PC-9 (cell line): Measurements from ENCODE around the gene MCTP2. TPM values are rescaled to one million over a fixed set of nuclear protein-coding genes. Genes with fewer than 3 reads are reported as not detected.

Source experiments
- BruUV-seq: library from RNA; stranded (reverse); fragments of 400-500 nt; replicated peaks from 2 replicates; lab custom pipeline; 2021; lab: Mats Ljungman, UMichigan
- CTCF ChIA-PET: fragments of 300-600 bp; sonication (Branson Sonifier 250); formaldehyde crosslinking; loops from one replicate; lab custom pipeline; 2022; ENCODE audit warnings: antibody characterized with exemption; lab: Charles Lee
- POLR2A ChIA-PET: fragments of 300-600 bp; sonication (Branson Sonifier 250); formaldehyde crosslinking; loops from one replicate; lab custom pipeline; 2022; ENCODE audit warnings: antibody characterized with exemption; ENCODE audit not compliant: unreplicated experiment; lab: Charles Lee
- DNase-seq, 2 experiments: peaks; one replicate each; pipeline versions ENCODE4 v3.0.0 to v3.0.0-alpha.2; 2015 to 2022; ENCODE audit warnings: mixed read lengths in 1 of 2
- H2AFZ ChIP-seq: fragments of 200-600 bp; sonication (generic); 2 replicates; pipeline ENCODE4 v1.8.1; 2017; ENCODE audit warnings: antibody characterized with exemption
- H3F3A ChIP-seq: fragments of 200-600 bp; sonication (generic); 2 replicates; pipeline ENCODE4 v1.8.1; 2017; ENCODE audit warnings: antibody characterized with exemption, mild to moderate bottlenecking, low read depth; ENCODE audit not compliant: insufficient read depth
- H3K27ac ChIP-seq: fragments of 200-600 bp; sonication (generic); 2 replicates; pipeline ENCODE4 v1.6.1; 2016; ENCODE audit warnings: mixed run types
- H3K27me3 ChIP-seq: fragments of 200-600 bp; sonication (generic); 2 replicates; pipeline ENCODE4 v1.6.1; 2016; ENCODE audit warnings: low read depth, mixed run types; ENCODE audit not compliant: insufficient read depth
- H3K36me3 ChIP-seq: fragments of 200-600 bp; sonication (generic); 2 replicates; pipeline ENCODE4 v1.6.1; 2016; ENCODE audit warnings: low read depth, mixed run types
- H3K4me1 ChIP-seq: fragments of 200-600 bp; sonication (generic); replicated peaks from 2 replicates; pipeline ENCODE4 v1.6.1; 2016; ENCODE audit warnings: mixed run types; ENCODE audit not compliant: insufficient read depth
- H3K4me2 ChIP-seq: fragments of 200-600 bp; sonication (generic); 2 replicates; pipeline ENCODE4 v1.6.1; 2017; ENCODE audit warnings: mixed run types
- H3K4me3 ChIP-seq: fragments of 200-600 bp; sonication (generic); 2 replicates; pipeline ENCODE4 v1.6.1; 2016; ENCODE audit warnings: mixed run types
- H3K79me2 ChIP-seq: fragments of 200-600 bp; sonication (generic); 2 replicates; pipeline ENCODE4 v1.6.1; 2017; ENCODE audit warnings: low read depth, mixed run types
- H3K9me2 ChIP-seq: fragments of 200-600 bp; sonication (generic); 2 replicates; pipeline ENCODE4 v1.8.1; 2017; ENCODE audit warnings: mild to moderate bottlenecking; ENCODE audit not compliant: insufficient read depth
- H3K9me3 ChIP-seq: fragments of 200-600 bp; sonication (generic); 2 replicates; pipeline ENCODE4 v1.8.1; 2016; ENCODE audit warnings: low read depth; ENCODE audit not compliant: insufficient read depth
- H4K20me1 ChIP-seq: fragments of 200-600 bp; sonication (generic); 2 replicates; pipeline ENCODE4 v1.8.1; 2017; ENCODE audit not compliant: insufficient read depth
- EZH2 ChIP-seq: fragments of 200-600 bp; sonication (generic); IDR thresholded peaks from 2 replicates; pipeline ENCODE4 v1.8.0; 2017; ENCODE audit warnings: antibody characterized with exemption, low read depth
- intact Hi-C: fragments of 100-400 bp; cut with micrococcal nuclease; formaldehyde crosslinking; loops from one replicate; pipeline ENCODE4 v1.10.0; 2022; ENCODE audit not compliant: unreplicated experiment
- total RNA-seq: library from RNA; stranded (reverse); gene quantifications from 2 replicates; pipeline ENCODE4 v1.2.3, GENCODE V29; 2021
- TF ChIP-seq, protein P1 (sequence below): fragments of 200-600 bp; sonication (generic); conservative IDR thresholded peaks from 2 replicates; pipeline ENCODE4 v1.6.1; 2017; ENCODE audit warnings: mixed run types, antibody characterized with exemption, mild to moderate bottlenecking, moderate library complexity

Gene MCTP2
- total RNA-seq, 1 experiment from 2014 or later, result 5.7 TPM

- H4K20me1 ChIP-seq, result no peaks in the 10 kb centered on the region
- no peaks in the 10 kb centered on the region for H3K4me1 ChIP-seq
- H3K9me2 ChIP-seq, result no peaks in the 10 kb centered on the region
- no peaks in the 10 kb centered on the region for H3K36me3 ChIP-seq
- H2AFZ ChIP-seq, result no peak overlapping the region
- no peak overlapping the region for H3K27ac ChIP-seq
- BruUV-seq, result no TSS peak
- DNase-seq, result no peak
- H3K27me3 ChIP-seq, result no peaks in the 10 kb centered on the region
- no peak overlapping the region for H3K4me3 ChIP-seq
- TF ChIP-seq, protein P1, sequence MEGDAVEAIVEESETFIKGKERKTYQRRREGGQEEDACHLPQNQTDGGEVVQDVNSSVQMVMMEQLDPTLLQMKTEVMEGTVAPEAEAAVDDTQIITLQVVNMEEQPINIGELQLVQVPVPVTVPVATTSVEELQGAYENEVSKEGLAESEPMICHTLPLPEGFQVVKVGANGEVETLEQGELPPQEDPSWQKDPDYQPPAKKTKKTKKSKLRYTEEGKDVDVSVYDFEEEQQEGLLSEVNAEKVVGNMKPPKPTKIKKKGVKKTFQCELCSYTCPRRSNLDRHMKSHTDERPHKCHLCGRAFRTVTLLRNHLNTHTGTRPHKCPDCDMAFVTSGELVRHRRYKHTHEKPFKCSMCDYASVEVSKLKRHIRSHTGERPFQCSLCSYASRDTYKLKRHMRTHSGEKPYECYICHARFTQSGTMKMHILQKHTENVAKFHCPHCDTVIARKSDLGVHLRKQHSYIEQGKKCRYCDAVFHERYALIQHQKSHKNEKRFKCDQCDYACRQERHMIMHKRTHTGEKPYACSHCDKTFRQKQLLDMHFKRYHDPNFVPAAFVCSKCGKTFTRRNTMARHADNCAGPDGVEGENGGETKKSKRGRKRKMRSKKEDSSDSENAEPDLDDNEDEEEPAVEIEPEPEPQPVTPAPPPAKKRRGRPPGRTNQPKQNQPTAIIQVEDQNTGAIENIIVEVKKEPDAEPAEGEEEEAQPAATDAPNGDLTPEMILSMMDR, result no peak
- no peak for TF ChIP-seq EZH2
- ChIA-PET CTCF (no interaction called here), POLR2A (no interaction called here)
- no peak overlapping the region for H3K4me2 ChIP-seq
- H3F3A ChIP-seq, result no peaks in the 10 kb centered on the region
- intact Hi-C loops, result no loop called here
- H3K9me3 ChIP-seq, result no peaks in the 10 kb centered on the region
- H3K79me2 ChIP-seq, result no peaks in the 10 kb centered on the region
Measured at GRCh38 chr15:94397337-94397736, 166.0 kb downstream of the MCTP2 start.

- H3F3A ChIP-seq, result no peaks in the 10 kb centered on the region
- H3K4me2 ChIP-seq, result no peak overlapping the region
- H3K9me2 ChIP-seq, result no peaks in the 10 kb centered on the region
- POLR2A ChIA-PET, result no interaction called here
- no peaks in the 10 kb centered on the region for H3K27me3 ChIP-seq
- no peak overlapping the region for H2AFZ ChIP-seq
- no peak overlapping the region for H3K4me3 ChIP-seq
- intact Hi-C loops, result no loop called here
- H3K27ac ChIP-seq, result no peak overlapping the region
- no peaks in the 10 kb centered on the region for H3K36me3 ChIP-seq
- H3K79me2 ChIP-seq, result no peaks in the 10 kb centered on the region
- no peak for DNase-seq
- no peaks in the 10 kb centered on the region for H4K20me1 ChIP-seq
- H3K4me1 ChIP-seq, result no peaks in the 10 kb centered on the region
- no peak for TF ChIP-seq EZH2
- TF ChIP-seq, protein P1, result no peak
- H3K9me3 ChIP-seq, result no peaks in the 10 kb centered on the region
- BruUV-seq, result no TSS peak
- CTCF ChIA-PET, result no interaction called here
Measured at GRCh38 chr15:94398001-94398400, 166.6 kb downstream of the MCTP2 start.

GRCh38 chr15:94400526-94401298 lies 169.4 kb downstream of the MCTP2 start:
- intact Hi-C loops, result no loop called here
- Histone ChIP-seq H3F3A (no peaks in the 10 kb centered on the region), H3K36me3 (no peaks in the 10 kb centered on the region), H3K4me3 (no peak overlapping the region), H3K79me2 (no peaks in the 10 kb centered on the region), H3K4me1 (no peaks in the 10 kb centered on the region), H3K9me3 (no peaks in the 10 kb centered on the region), H3K9me2 (no peaks in the 10 kb centered on the region), H3K27ac (no peak overlapping the region), H2AFZ (no peak overlapping the region), H3K27me3 (no peaks in the 10 kb centered on the region), H3K4me2 (no peak overlapping the region), H4K20me1 (no peaks in the 10 kb centered on the region)
- CTCF ChIA-PET, result no interaction called here
- TF ChIP-seq EZH2, result no peak
- TF ChIP-seq, protein P1, result no peak
- POLR2A ChIA-PET, result no interaction called here
- DNase-seq, result no peak
- no TSS peak for BruUV-seq
